SW480 (cell line): ENCODE results near the gene VPS13A.
"Not testable (repeated sequence)": the region's sequence is repeated elsewhere in the genome, so short reads cannot be mapped to it uniquely, and the experiment has no call there.

Source experiments
- DNase-seq: peaks from one replicate; pipeline ENCODE4 v3.0.0-alpha.2; 2016; ENCODE audit warnings: low spot score

Gene VPS13A

DNA sequence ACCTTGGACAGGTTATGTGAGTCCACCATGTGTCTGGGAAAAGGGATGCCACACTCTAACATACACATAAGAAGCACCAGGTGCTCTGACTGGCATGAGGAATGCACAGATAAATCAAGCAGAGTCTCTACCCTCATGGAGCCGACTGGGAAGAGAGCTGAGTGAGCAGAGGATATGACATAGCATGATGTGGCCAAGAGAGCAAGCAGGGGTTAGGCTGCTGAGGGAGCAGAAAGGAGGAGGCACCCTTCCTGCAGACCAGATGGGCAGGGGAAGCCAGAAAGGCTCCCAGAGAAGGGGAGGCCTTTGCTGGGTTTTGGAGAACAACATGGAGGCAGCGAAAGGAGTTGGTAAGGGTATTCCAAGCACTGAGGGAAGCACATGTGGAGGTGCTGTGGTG is 247.7 kb downstream of the VPS13A start:
- no peak for DNase-seq

DNA sequence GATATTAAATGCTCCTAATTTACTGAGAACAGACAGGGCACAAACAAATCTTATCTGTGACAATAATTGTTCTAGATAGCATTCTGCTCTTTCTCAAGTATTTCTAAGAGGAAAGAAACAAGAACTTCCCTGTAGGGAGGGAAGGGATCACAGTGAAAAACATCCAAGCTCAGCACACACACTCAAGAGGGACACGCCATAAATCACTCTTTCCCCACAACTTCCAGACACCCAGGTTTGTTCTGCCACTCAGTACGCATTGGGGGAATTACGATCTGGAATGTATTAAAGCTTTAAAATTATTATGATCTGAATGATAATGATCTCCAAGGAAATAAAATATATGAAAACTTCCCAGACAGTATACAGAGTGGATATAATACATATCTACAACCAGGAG is 249.4 kb downstream of the VPS13A start:
- DNase-seq = no peak

DNA sequence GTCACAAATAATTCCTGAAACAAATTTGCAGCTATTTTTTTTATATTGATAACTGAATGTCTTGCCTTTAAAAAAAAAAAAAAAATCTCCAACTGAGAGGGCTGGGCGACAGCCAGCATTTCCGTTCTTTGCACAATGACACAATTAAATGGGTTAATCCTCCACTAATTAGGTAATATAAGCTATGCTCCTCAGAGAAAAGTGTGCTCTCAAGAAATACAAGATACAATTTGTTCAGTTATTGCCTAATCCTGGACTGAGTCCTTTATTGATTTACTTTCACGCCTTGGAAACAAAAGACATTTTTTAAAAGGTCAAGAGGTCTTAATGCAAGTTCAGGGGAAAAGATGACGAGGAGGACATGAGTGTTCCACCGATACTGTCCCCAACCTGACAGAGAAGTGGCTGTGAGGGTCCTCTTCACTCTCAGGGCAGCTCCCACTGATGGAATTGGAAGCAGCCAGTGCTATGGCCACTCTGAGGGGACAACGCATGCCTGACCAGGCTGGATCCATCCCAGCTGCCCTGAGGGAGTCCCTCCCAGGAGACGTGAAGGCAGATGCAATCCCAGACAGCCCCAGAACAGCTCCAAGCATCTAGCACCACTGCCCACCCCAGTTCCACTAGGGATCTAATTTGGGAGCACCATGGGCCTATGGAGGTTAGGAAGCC is 250.1 kb downstream of the VPS13A start:
- no peak for DNase-seq

DNA sequence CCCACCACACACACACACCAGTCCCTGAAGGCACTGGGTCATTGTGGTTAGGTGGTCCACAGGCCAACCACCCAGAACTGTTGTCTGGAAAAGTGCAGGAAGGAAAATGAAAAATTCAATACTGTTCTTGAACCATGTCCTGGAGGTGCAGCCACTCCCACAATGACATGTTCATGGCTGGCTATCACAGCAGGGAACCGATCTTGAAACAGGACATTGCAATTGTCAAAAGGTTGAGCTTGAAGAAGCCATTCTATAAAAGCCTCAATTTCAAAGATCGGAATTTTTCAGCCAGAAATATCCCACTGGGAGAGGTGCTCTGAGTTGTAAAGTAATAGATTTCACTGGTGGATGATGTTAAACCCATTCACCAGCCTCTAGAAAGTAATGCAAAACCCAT is 252.6 kb downstream of the VPS13A start:
- no peak for DNase-seq

DNA sequence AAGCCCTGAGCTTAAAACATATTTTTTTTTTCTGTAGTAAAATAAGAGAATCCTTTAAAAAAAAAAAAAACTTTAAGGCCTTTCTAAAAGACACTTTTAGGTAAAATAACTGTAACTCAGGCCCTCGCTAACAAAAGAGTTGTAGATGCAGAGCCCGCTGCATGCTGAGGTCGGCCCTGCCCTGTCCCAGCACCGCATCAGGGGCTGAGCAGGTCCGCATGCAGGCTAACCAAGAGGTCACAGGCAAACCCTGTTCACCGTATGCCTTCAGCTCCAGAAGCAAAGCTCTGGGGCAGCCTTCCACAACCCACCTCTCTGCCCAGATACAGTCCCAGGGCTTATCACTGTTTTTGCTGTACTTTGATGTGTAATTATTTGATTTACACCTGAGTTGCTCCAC is 254.7 kb downstream of the VPS13A start:
- no peak for DNase-seq

DNA sequence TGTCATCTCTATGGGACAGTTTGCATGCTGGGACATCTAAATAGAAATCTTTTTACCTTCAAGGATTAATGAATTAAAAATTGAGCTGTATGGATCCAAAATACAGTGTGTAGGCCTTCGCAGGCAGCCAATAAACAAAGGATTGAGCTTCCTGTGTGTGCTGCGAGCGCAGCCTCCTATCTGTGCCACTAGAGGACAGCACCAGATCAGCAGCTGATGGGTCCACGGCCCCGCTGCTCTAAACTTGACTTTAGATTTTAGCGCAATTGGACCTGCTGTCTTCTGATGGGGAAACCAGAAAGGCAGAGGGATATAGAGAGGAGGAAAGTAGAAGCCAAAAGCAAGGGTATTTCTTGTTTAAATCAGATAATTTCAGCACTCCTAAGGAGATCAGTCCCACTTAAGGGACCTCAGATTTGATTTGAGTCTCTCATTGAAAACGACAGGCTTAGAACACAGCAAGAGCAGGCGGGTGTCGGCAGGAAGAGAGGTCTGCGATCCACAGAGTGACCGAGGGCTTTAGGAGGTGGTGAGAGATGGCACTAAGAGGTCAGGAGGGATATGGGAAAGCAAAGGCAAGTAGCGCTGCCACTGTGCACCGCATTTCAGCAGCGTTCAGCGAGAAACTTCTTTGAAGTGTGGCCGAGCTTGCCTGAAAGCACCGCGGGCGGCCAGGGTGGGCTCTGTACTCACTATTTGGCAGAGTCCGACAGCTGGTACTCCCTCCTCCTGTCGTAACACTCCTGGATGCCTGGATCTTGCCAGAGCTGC is 256.5 kb downstream of the VPS13A start:
- DNase-seq = peak; percentile 59

- no peak for DNase-seq
Observed at GRCh38 chr9:77435277-77435676, 257.9 kb downstream of the VPS13A start.

DNA sequence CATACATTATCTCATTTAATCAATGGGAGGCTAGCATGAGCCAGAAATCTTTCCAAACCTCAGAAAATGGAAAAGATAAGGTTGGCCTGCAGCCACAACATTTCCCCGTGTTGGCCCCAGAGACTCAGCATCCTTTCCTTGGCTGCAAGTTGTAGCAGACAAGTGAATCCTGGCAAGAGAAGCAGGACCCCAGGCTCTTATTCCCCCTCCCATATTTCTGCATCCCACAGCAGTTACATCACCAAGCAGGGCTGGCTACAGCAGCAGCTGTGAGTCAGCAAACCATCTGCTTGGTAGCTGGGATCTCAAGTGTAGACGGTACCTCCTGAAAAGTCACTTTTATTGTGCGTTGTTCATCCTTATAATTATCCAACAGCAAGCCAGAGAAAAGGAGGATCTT is 258.4 kb downstream of the VPS13A start:
- DNase-seq = no peak

- no peak for DNase-seq
Observed at GRCh38 chr9:77438653-77439052, 261.3 kb downstream of the VPS13A start.

- DNase-seq = no peak
Observed at GRCh38 chr9:77440057-77440456, 262.7 kb downstream of the VPS13A start.

DNA sequence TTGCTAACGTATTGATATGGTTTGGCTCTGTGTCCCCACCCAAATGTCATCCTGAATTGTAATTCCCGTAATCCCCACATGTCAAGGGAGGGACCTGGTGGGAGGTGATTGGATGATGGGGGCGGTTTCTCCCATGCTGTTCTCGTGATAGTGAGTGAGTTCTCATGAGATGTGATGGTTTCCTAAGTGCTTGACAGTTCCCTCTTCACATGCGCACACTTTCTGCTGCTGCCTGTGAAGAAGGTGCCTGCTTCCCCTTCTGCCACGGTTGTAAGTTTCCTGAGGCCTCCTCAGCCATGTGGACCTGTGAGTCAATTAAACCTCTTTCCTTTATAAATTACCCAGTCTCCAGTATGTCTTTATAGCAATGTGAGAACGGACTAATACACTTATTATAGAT is 263.8 kb downstream of the VPS13A start:
- not testable (repeated sequence) for DNase-seq

DNA sequence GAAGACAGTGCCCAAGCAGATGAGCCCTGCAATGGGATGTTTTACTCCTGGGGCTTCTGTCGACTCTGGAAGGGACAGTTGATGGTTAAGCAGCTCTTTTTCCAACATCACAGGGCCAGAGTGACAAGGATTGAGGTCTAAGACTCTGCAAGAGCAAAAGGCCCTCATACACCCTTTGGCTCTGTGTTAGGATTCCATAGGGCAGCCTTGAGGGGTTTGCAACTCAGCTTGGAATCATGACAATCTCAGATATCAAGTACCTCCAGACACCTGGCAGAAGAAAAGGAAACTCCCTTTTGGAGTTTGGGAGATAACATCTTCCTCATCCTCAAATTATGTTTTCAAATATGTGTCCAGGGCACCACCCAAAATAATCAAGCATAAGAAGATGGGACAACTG is 265.1 kb downstream of the VPS13A start:
- no peak for DNase-seq

DNA sequence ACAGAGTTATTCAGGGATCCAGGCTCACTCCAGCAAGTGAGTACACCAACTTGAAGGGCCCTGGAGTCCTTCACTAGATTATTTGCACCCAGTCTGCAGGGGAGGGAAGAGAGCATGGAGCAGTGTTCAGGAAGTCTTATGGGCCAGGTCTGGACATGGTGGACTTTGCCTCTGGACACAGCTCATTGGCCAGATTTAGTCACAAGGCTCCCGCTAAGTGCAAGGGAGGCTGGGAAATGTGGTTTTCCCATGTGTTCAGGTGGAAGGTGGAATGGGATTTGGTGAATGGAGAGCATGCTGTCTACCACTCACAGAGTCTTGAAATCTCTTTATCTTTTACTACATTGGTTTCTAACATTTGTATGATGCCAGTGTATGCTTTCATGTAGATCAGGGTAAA is 270.3 kb downstream of the VPS13A start:
- DNase-seq = no peak

- DNase-seq = no peak
Observed at GRCh38 chr9:77449240-77450084, 272.1 kb downstream of the VPS13A start.

DNA sequence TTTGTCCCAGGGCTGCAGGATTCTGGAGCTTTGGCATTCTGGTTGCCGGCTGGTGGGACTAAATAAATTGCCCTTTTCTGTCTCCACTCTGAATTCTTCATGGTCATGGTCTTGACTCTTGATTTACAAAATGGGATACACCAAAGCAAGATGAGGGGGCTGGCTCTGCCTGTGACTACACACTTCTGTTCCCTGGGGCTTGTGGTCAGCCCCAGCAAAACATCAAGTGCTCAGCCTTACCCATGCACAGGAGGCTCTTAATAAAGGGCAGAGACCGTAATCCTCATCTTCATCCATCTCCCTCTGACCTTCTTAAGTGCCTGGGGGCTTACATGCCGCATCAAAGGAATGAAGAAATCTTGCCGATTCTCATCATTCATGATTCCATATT is 272.7 kb downstream of the VPS13A start:
- no peak for DNase-seq

DNA sequence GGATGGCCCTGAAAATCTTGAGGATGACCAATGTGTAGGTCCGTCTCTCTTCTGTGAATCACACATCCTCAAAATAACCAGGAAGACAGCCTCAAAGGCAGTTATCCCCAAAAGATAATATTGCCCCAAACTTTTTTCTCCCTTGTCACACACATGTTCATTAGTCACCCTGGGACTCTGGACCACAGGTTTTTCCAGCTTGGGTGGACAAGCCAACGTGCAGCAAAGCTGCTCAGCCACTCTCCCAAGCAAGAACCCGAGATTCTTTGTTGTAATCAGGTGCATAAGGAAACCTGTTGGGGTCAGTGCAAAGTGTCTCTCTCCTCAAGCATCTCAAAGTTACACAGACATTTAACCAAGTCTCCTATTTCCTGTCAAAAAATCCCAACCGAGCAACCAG is 274.2 kb downstream of the VPS13A start:
- no peak for DNase-seq

DNA sequence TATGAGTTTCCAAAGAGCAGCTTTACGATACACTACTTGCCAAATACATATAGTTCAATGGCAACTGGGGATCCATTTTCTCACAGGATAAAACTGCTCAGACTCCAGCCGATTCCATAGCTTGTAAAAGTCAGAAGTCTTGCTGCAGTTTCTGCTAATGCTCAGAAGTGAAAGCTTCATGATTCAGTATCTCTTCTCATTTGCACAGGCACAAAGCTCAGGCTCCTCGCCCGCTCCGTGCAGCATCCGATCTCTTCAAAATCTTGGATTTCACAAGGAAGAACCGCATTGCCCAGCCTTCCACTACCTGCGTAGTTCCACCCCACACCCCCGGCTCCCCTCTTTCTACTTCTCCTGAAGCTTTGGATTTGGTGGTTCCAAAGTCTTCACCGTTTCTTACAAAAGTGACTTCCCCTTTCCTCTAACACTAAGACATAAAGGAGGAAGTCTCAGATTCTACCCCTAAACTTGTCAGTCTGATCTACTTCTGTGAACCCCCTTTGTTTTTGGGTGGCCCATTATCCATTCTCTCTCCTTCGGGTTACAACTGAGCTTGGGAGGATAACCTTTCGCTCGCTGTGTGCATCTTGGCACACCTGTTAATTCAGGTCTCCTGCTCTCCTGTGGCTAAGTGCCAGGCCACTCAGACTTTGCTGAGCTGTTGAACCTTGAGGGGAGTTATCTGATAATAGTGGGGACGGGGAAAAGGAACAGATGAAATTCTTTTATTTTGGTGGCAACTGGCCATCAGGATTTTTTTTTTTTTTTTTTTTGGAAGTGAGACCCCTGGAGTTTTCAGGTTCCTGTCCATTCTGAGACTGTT is 276.7 kb downstream of the VPS13A start:
- DNase-seq = no peak

DNA sequence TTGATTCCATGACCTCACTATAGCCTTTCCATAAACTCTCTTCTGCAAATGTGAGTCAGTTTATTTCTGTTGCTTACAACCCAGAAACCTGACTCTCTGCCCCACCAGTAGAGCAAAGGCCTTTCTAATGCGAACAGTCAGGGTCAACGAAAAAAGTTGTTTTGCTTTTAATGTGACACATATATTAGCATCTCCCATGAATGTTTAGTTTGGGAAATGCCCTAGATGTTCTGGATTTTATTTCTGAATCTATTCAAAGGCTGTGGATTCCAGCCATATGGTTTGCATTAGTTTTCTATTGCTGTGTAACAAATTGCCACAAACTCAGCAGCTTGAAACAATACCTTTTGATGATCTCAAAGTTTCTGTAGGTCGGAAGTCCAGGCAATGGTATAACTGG is 277.3 kb downstream of the VPS13A start:
- DNase-seq = no peak

DNA sequence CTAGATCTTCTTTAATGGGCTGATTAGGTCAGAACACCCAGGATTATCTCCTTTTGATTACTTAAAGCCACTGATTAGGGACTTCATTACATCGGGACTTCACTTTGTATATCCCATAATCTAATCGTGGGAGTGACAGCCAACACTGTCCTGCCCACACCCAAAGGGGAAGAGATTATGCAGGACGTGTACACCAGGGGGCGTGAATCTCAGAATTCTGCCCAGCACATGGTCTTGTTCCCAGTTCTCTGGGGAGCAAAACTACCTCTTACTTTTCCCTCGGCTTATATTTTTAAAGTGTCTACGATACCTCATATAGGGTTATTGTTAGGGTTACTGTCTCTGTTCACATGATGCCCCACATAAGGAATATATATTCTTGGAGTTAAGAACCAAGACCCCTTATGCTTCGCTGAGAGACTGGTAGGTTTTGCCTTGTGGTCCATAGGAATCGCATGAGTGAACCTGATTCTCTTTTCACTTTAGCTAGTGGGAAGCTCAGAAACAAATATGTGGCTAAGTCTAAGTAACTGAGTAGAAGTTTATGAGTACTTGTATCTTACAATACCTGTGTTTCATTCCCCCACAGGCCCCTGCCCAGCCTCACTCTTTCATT is 278.1 kb downstream of the VPS13A start:
- peak; percentile 20 for DNase-seq

DNA sequence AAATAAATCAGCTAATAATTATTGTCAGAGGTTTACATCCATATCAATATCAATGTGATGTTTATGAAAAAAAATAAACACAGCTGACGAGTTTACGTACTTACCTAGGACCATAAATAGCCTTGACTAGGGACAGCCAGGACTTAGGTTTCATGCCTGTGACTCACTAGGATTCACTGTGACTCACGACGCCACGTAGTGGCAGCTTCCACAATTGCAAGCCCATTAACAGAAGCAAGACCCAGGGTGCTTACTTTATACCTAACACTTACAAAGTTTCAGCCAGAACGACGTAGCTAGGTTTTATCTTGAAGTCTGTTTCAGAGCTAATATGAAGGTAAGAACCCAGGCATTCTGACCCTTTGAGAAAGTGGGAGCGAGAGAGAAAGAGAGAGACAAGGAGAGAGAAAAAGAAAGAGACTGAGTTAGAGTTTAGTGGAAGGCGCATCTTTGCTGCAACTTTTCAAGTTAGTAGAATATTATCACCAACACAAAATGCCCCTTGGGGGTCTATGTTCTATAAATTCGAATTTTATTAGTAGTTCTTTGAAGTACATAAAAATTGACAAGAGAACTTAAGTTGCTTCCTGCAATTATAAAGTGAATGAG is 279.6 kb downstream of the VPS13A start:
- peak; percentile 78 for DNase-seq

DNA sequence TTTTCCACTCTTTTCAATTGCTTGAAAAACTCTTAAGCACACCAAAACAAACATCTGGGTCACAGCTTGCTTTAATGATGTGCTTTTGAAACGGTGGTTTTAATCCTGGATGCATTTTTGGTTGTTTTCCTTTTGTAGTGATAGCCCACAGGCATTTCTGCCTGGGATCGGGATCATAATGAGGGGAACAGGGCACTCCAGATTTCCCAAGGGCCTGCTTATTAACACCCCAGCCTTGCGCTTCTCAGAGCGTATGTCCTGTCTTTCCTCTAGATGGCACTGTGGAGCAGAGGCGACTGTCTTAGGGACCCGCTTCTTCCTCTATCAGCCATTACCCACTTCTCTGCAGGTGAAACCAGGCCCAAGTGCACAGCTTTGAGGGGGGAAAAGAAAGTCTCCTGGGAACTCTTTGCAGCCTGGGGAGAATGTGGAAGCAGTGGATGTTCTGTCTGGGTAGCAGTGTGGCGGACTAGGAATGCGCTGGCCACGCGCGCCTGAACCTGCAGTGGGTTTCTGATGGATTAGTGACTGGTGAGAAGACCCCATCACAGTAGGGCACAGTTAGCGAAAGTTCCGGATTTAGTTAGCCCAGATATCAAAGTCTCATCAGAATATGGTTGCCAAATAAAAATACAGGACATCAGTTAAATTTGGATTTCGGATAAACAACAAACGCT is 280.7 kb downstream of the VPS13A start:
- DNase-seq = peak; percentile 63
